B cell (primary cell): ENCODE measurements around the gene SPTB. TPM values are rescaled to one million over a fixed set of nuclear protein-coding genes. Genes with fewer than 3 reads are reported as not detected.

ENCODE experiments used
- ATAC-seq: fragments of 200-7000 bp; cut with Tn5 transposase; one replicate; pipeline ENCODE4 v1.10.0; 2021; ENCODE audit warnings: low read depth, mild to moderate bottlenecking, moderate number of reproducible peaks, moderate library complexity
- CTCF ChIA-PET: fragments of 350-600 bp; sonication (Branson Sonifier 250); formaldehyde crosslinking; loops from one replicate; lab custom pipeline; 2021; ENCODE audit warnings: antibody characterized with exemption, inconsistent platforms; lab: Charles Lee
- POLR2A ChIA-PET: fragments of 350-600 bp; sonication (Branson Sonifier 250); formaldehyde crosslinking; loops from one replicate; lab custom pipeline; 2021; ENCODE audit warnings: antibody characterized with exemption; lab: Charles Lee
- DNase-seq: peaks from one replicate; pipeline ENCODE4 v3.0.0; 2013
- H2AFZ ChIP-seq: 2 replicates; pipeline ENCODE4 v1.6.1; 2012; ENCODE audit warnings: mild to moderate bottlenecking, low read depth, low read length; ENCODE audit not compliant: insufficient read depth, poor library complexity, severe bottlenecking
- H3K27ac ChIP-seq, 2 donors: 1 replicate in 1 of 2; 2 replicates in 1 of 2; pipeline ENCODE4 v1.5.1; 2012 to 2013; ENCODE audit warnings: low read length in 2 of 2, mild to moderate bottlenecking in 2 of 2, moderate library complexity in 1 of 2
- H3K27me3 ChIP-seq, 4 experiments: fragments of 200-600 bp in 1 of 4; sonication (generic) in 1 of 4; replicated peaks in 1 of 4; 1 replicate in 2 of 4; 2 replicates in 2 of 4; pipeline versions ENCODE4 v1.6.1 to v1.7.0; 2013 to 2016; ENCODE audit warnings: low read length in 3 of 4, mild to moderate bottlenecking in 2 of 4, mixed read lengths in 1 of 4, moderate library complexity in 1 of 4; ENCODE audit not compliant: insufficient read depth in 4 of 4, control insufficient read depth in 3 of 4; ENCODE audit errors: control extremely low read depth in 1 of 4
- H3K36me3 ChIP-seq, 2 experiments: replicated peaks in 1 of 2; 1 replicate in 1 of 2; 2 replicates in 1 of 2; pipeline versions ENCODE4 v1.6.1 to v1.7.1; 2013; ENCODE audit warnings: low read length in 1 of 2; ENCODE audit not compliant: insufficient read depth in 2 of 2, control insufficient read depth in 1 of 2; ENCODE audit errors: control extremely low read depth in 1 of 2, extremely low read depth in 1 of 2
- H3K4me1 ChIP-seq, 2 donors: fragments of 200-600 bp in 1 of 2; sonication (generic) in 1 of 2; 1 replicate in 1 of 2; 2 replicates in 1 of 2; pipeline versions ENCODE4 v1.5.1 to v1.6.1; 2013 to 2017; ENCODE audit warnings: low read length in 2 of 2; ENCODE audit not compliant: control insufficient read depth in 2 of 2, insufficient read depth in 2 of 2
- H3K4me2 ChIP-seq: replicated peaks from 2 replicates; pipeline ENCODE3; 2012; ENCODE audit warnings: mild to moderate bottlenecking, low read depth, low read length; ENCODE audit not compliant: poor library complexity, severe bottlenecking
- H3K4me3 ChIP-seq, 5 experiments: fragments of 200-600 bp in 1 of 5; sonication (generic) in 1 of 5; 1 replicate in 3 of 5; 2 replicates in 2 of 5; pipeline versions ENCODE4 v1.5.1 to v1.7.0; 2011 to 2016; ENCODE audit warnings: low read length in 4 of 5, mild to moderate bottlenecking in 4 of 5, low read depth in 2 of 5, control low read depth in 1 of 5, moderate library complexity in 1 of 5; ENCODE audit not compliant: insufficient read depth in 1 of 5; ENCODE audit errors: control extremely low read depth in 1 of 5, extremely low read depth in 1 of 5
- H3K79me2 ChIP-seq: fragments of 200-600 bp; sonication (generic); one replicate; pipeline ENCODE4 v1.6.0; 2016; ENCODE audit warnings: low read length; ENCODE audit not compliant: control insufficient read depth, insufficient read depth
- H3K9ac ChIP-seq: fragments of 200-600 bp; sonication (generic); 2 replicates; pipeline ENCODE4 v1.6.1; 2017; ENCODE audit warnings: mild to moderate bottlenecking, low read length, moderate library complexity
- H3K9me3 ChIP-seq, 3 donors: one replicate each; pipeline versions ENCODE4 v1.6.1 to v1.7.1; 2013; ENCODE audit warnings: low read length in 2 of 3; ENCODE audit not compliant: control insufficient read depth in 2 of 3, insufficient read depth in 1 of 3; ENCODE audit errors: control extremely low read depth in 1 of 3
- H4K20me1 ChIP-seq: 2 replicates; pipeline ENCODE4 v1.6.0; 2012; ENCODE audit warnings: mild to moderate bottlenecking, low read length; ENCODE audit not compliant: insufficient read depth, control insufficient read depth, poor library complexity, severe bottlenecking
- H3K27ac Mint-ChIP-seq: one replicate; pipeline ENCODE4 v1.8.0; 2021; ENCODE audit warnings: mixed read lengths
- H3K27me3 Mint-ChIP-seq: one replicate; pipeline ENCODE4 v1.8.0; 2021; ENCODE audit warnings: mixed read lengths
- H3K4me1 Mint-ChIP-seq: one replicate; pipeline ENCODE4 v1.8.0; 2021; ENCODE audit warnings: mixed read lengths
- H3K4me3 Mint-ChIP-seq: one replicate; pipeline ENCODE4 v1.8.0; 2021; ENCODE audit warnings: mixed read lengths
- H3K9me3 Mint-ChIP-seq: one replicate; pipeline ENCODE4 v1.8.0; 2022; ENCODE audit warnings: mixed read lengths; ENCODE audit not compliant: insufficient read depth
- EZH2 ChIP-seq: IDR thresholded peaks from 2 replicates; pipeline ENCODE4 v1.6.1; 2012; ENCODE audit warnings: borderline replicate concordance, low read depth, mild to moderate bottlenecking, moderate library complexity, low read length; ENCODE audit not compliant: insufficient read depth, poor library complexity, severe bottlenecking
- WGBS: methylation state at CpG from one replicate; pipeline ENCODE4 v1.1.5; 2013; ENCODE audit warnings: missing lambda C conversion rate; ENCODE audit not compliant: insufficient coverage; 5-methylcytosine and 5-hydroxymethylcytosine counted together
- intact Hi-C: fragments of 100-400 bp; cut with micrococcal nuclease; formaldehyde crosslinking; loops from one replicate; pipeline ENCODE4 v1.10.0; 2022
- polyA plus RNA-seq: library from polyadenylated mRNA; depleted of rRNA; stranded (reverse); fragments of >200 nt; gene quantifications from 2 replicates; pipeline ENCODE4 v1.2.3, GENCODE V29; 2012
- total RNA-seq, 2 donors: library from RNA; stranded (reverse); fragments of 120-200 nt in 1 of 2; gene quantifications; 1 replicate in 1 of 2; 2 replicates in 1 of 2; pipeline versions ENCODE4 v1.2.3 to v1.2.4, GENCODE V29; 2013 to 2022
- TF ChIP-seq, protein P1 (sequence below): fragments of 200-600 bp; IDR thresholded peaks from one replicate; pipeline ENCODE4 v1.8.0; 2022; ENCODE audit warnings: antibody characterized with exemption, mild to moderate bottlenecking

Gene SPTB
- total and polyA plus RNA-seq, 2 donors (not counting 1 experiment from before 2014, with no cell fraction given): 0.12 TPM; not detected in 1

- Mint-ChIP-seq H3K4me3 (no peak overlapping the region), H3K27me3 (peaks cover 3% of the 10 kb centered on the region), H3K9me3 (no peaks in the 10 kb centered on the region), H3K4me1 (no peaks in the 10 kb centered on the region), H3K27ac (no peak overlapping the region)
- Histone ChIP-seq H3K27me3 (no peaks in the 10 kb centered on the region), H3K36me3 (no peaks in the 10 kb centered on the region), H3K79me2 (no peaks in the 10 kb centered on the region), H3K4me3 (no peak overlapping the region), H4K20me1 (no peaks in the 10 kb centered on the region), H3K9ac (no peak overlapping the region), H3K9me3 (no peaks in the 10 kb centered on the region), H2AFZ (no peak overlapping the region), H3K4me1 (no peaks in the 10 kb centered on the region), H3K4me2 (no peak overlapping the region), H3K27ac (no peak overlapping the region)
- DNase-seq (no peak), ATAC-seq (no peak)
- ChIA-PET CTCF (no interaction called here), POLR2A (no interaction called here)
- TF ChIP-seq, protein P1, sequence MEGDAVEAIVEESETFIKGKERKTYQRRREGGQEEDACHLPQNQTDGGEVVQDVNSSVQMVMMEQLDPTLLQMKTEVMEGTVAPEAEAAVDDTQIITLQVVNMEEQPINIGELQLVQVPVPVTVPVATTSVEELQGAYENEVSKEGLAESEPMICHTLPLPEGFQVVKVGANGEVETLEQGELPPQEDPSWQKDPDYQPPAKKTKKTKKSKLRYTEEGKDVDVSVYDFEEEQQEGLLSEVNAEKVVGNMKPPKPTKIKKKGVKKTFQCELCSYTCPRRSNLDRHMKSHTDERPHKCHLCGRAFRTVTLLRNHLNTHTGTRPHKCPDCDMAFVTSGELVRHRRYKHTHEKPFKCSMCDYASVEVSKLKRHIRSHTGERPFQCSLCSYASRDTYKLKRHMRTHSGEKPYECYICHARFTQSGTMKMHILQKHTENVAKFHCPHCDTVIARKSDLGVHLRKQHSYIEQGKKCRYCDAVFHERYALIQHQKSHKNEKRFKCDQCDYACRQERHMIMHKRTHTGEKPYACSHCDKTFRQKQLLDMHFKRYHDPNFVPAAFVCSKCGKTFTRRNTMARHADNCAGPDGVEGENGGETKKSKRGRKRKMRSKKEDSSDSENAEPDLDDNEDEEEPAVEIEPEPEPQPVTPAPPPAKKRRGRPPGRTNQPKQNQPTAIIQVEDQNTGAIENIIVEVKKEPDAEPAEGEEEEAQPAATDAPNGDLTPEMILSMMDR: no peak
- no peak for TF ChIP-seq EZH2
- WGBS: 95% methylated on average over 15 of the region's 15 CpGs
- intact Hi-C loops: no loop called here
These were observed 148.5 kb downstream of the SPTB start for GRCh38 chr14:64731141-64731581.

DNA sequence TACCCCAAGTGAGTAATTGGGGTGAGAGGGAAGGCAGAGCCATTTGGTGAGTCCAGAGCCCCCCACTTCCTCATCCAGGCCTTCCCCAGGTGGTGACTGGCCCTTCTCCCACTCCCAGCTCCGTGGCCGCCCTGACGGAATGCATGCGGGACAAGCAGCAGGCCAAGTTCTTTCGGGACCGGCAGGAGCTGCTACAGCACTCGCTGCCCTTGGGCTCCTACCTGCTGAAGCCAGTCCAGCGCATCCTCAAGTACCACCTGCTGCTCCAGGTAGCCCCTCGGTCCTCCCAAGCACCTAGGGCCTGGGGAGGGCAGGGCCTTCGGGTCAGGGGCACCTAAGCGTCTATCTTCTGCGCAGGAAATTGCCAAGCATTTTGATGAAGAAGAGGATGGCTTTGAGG is 149.0 kb downstream of the SPTB start:
- intact Hi-C loops: no loop called here
- Histone ChIP-seq H3K4me1 (no peaks in the 10 kb centered on the region), H4K20me1 (no peaks in the 10 kb centered on the region), H3K36me3 (no peaks in the 10 kb centered on the region), H3K4me3 (no peak overlapping the region), H3K9me3 (no peaks in the 10 kb centered on the region), H3K27ac (no peak overlapping the region), H3K9ac (no peak overlapping the region), H3K4me2 (no peak overlapping the region), H2AFZ (no peak overlapping the region), H3K27me3 (no peaks in the 10 kb centered on the region), H3K79me2 (no peaks in the 10 kb centered on the region)
- CTCF ChIA-PET: no interaction called here
- TF ChIP-seq EZH2: no peak
- TF ChIP-seq, protein P1: no peak
- POLR2A ChIA-PET: no interaction called here
- no peak for ATAC-seq
- 95% methylated on average over 11 of the region's 12 CpGs for WGBS
- no peak for DNase-seq
- Mint-ChIP-seq H3K4me1 (no peaks in the 10 kb centered on the region), H3K27ac (no peak overlapping the region), H3K9me3 (no peaks in the 10 kb centered on the region), H3K4me3 (no peak overlapping the region), H3K27me3 (peaks cover 6% of the 10 kb centered on the region)
